DMS114 treated with DMSO at 0.1 percent for 48 hours (cell line): Measurements from ENCODE around the gene COMT.

ENCODE experiments used
- DNase-seq: peaks from one replicate; lab custom pipeline; 2025; ENCODE audit not compliant: unreplicated experiment; lab: John Stamatoyannopoulos, UW

COMT gene

GRCh38 chr22:19968450-19968891 lies 26.9 kb downstream of the COMT start:
- DNase-seq: no peak

DNA sequence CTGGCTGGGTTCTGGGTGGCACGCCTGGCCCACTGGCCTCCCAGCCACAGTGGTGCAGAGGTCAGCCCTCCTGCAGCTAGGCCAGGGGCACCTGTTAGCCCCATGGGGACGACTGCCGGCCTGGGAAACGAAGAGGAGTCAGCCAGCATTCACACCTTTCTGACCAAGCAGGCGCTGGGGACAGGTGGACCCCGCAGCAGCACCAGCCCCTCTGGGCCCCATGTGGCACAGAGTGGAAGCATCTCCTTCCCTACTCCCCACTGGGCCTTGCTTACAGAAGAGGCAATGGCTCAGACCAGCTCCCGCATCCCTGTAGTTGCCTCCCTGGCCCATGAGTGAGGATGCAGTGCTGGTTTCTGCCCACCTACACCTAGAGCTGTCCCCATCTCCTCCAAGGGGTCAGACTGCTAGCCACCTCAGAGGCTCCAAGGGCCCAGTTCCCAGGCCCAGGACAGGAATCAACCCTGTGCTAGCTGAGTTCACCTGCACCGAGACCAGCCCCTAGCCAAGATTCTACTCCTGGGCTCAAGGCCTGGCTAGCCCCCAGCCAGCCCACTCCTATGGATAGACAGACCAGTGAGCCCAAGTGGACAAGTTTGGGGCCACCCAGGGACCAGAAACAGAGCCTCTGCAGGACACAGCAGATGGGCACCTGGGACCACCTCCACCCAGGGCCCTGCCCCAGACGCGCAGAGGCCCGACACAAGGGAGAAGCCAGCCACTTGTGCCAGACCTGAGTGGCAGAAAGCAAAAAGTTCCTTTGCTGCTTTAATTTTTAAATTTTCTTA lies 27.8 kb downstream of the COMT start:
- DNase-seq: no peak

GRCh38 chr22:19970031-19970478 lies 28.5 kb downstream of the COMT start:
- no peak for DNase-seq

DNA sequence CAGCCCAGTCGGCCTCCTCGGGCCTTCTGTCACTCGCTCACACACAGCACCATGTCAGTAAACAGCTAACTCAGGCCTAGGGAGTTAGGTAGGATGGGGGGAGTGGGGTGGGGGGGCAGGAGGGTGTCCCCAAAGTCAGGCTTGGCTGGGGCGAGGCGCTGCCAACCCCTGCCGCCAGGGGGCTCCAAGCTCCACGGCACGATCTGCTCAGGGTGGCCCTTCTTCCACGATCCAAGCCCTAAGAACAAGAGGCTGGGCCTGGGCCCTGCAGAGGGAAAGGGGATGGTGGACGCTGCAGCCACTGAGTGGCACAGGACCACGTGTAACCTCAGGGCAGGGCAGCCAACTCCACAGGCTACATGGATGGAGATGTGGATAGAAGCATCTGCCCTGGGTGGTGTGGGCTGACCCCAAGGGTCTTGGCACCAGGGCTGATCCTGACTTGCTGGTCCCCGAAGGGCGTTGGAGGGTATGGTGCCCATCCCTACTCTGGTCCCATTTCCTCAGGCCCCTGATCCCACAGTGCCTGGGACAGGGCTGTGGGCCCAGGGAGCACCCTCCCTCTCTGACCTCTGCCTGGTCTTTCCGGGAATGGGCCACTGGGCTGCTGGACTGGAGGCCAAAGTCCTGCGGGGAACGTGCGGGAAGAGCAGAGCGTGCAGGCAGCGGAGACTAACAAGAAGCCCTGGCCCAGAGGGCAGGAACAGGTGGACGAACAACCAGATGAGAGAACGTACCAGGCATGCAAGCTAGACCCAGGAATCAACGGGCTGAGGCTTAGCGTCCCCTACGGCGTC lies 29.1 kb downstream of the COMT start:
- DNase-seq: no peak

DNA sequence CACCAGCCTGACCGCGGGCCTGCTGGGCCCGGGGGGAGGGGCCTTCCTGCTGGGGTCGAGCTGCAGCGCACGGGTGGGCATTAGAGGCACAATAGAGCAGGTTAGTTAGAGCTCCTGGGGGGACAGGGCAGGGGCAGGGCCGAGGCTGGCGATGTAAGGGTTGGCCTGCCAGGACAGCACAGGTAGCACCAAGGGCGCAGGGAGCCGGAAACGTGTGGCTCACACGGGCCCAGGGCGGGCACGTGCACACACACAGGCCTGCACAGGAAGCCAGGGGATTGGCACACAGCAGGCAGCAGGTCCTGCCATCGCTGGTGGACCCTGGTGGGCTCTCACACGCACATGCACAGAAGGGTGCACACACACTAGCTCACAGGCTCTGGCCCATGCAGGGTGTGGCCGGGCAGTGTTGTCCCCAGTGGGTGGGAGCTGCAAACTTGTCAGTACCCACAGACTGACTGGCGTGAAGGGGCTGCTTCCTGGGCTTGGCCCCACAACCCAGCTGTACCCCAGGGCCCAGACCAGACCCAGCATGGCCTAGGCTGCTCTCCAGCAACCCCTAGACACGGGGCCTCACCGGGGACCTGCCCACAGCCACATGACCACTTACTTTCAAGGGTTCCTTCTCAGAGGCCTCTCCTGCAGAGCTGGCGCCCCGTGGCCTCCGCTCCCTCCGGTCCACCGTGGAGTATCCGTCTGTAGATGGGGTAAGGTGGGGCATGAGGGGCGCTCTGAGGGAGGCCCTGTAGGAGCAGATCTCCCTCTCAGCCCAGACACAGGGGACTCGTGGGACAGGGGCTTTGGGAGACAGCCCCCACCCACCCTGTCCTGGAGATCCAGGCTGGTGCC lies 29.9 kb downstream of the COMT start:
- no peak for DNase-seq

DNA sequence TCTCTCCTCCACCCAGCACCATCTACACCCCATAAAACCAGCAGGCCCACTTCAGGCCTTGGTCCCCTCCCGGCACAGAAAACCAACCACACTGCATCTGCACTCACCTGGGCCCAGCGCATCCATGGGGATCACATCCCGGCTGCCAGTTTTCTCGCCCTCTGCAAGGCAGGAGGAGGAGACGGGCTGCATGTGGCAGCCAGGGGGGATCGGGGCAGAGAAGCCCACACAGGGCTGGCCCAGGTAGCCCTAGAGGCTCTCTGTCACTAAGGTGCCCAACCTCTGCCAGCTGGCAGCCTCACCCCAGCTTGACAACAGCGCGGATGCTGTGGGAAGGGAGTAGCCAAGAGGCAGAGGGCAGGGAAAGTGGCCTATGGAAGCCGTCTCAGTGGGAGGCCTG lies 30.7 kb downstream of the COMT start:
- no peak for DNase-seq

DNA sequence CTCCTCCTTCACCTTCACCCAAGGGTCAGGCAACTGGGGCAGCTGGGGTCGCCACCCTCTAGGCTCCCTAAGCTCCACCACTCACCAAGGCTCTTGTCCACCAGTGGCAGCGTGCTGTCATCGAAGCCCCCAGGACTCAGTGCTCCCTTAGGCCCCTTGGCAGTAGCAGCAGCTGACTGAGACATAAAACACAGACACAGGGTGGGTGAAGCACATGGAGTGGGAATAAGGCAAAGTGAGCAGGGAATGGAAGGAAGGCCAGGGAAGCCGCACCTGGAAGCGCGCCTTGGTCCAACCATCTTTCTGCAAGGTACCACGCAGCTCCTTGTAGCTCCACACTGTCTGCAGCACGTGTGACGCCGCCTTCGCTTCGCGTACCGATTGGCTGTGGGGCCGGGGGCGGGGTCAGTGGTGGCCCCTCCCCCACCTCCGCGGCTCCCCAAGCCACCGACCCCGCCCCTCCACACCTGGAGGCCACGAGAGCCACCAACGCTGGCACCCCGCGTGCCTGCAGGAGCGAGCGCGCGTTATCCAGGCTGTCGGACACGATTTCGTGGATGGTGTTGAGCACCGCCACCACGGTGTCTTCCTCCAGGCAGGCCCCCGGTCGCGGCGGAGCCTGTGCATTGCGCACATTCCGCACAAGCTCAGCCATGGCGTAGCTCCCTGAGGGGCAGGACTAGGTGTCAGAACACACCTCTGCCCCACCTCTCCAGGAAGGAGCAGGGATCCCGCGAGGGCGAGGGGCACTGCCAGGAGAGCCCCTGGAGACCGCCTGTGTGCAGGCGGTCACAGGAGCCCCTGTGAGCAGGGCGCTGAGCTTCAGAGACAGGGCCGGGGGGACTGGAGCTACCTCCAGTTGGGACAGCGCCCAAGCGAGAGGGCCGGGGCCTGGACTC lies 31.3 kb downstream of the COMT start:
- no peak for DNase-seq

DNA sequence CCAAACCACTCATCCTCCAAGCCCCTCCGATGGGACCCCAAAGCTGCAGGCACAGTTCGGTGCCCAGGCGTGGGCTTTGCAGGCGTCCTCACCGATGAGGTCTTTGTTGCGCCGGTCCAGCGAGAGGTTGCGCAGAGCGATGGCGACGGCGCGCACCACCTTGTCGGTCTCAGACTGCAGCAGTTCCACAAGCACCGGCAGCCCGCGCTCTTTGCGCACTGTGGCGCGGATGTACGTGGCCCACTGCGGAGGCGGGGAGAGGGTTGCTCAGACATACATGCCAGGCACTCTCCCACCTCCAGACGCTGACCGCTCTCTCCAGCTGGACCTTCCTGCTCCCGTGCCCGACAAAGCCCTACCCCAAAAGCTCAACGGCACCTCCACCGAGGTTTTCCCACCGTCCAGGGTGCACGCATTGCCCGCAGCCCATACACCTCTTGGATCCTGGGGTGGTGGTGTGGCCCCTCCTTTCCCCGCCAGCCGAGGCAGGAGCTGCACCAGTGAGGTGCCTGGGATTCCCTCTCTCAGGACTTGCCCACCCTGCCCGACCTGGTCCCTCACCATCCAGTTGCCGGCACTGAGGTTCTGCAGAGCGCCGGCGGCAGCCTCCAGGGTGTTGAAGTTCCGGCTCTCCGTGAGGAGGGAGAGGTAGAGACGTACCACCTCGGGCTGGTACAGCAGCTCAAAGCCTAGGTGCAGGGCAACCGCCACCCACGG lies 32.1 kb downstream of the COMT start:
- DNase-seq: no peak

GRCh38 chr22:19974268-19974861 lies 32.8 kb downstream of the COMT start:
- DNase-seq: no peak

- DNase-seq: no peak
Observed at GRCh38 chr22:19974935-19975706, 33.5 kb downstream of the COMT start.

DNA sequence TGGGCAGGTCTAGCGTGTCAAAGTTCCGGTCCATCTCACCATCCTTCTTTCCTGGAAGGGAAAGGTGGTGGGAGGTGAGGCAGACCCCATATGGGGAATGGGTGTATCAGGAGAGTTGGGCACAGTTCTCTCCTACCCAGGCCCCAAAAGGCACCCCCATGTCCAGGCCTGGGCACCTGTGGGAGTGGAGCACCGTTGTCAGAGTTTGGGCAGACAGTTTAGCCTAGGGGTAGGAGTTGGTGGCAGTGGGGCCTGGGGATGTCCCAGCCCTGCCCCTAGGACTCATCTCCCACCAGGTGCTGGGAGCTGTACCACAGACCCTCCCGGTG lies 34.1 kb downstream of the COMT start:
- DNase-seq: no peak

GRCh38 chr22:19976671-19977070 lies 35.1 kb downstream of the COMT start:
- no peak for DNase-seq

GRCh38 chr22:19977296-19978243 lies 36.0 kb downstream of the COMT start:
- DNase-seq: no peak

DNA sequence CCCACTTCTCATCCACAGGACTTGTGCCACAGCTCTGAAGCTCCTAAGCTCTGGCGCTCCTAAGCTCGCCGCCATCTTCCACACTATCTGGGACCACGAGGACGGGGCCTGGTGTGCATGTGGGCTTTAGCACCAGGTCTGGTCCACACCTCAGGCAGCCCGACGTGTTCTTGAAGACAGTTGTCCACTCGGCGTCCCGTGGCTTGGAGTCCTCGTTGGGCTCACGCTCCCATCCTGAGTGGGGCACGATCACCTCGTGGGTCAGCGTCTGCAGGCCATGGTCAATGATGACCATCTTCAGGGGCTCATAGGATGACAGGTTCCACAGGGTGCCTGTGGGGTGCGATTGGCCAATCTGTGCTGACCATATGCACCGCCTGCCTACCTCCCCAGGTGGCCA lies 37.2 kb downstream of the COMT start:
- no peak for DNase-seq

DNA sequence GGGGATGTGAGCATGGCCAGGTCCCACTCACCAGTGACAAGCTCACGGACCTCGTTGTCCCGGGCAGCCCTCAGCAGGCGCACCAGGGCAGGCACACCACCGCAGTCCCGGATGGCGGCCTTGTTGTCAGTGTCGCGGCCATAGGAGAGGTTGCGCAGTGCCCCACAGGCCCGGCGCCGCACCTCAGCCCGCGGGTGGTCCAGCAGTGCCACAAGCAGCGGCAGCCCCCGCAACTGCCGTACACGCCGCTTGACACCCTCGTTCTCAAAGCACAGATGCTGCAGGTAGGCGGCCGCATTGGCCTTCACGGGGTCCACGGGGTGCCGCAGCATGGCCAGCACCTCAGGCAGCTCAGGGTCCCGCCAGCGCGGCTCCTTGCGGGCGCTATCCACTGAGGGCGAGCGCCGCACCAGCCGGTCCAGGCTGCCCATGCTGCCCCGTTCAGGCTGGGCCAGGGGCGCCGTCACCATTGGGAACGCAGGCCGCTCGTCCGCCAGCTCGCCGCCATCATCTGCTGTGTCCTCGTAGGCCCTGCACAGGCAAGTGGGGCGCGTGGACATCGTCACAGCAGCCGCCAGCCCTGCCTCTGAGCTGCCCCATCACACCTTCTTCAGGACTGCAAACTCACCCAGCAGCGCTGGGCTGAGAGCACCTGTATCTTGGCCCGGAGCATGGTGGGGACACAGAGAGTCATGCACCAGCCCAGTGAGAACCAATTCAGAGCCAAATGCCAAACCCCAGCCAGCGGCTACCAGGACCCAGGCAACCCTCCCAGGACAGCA lies 38.3 kb downstream of the COMT start:
- DNase-seq: no peak

GRCh38 chr22:19980766-19981165 lies 39.2 kb downstream of the COMT start:
- DNase-seq: no peak
